ENCODE measurements around the gene CIBAR2.

Gene CIBAR2

GRCh38 chr16:85083051-85083639, 29.1 kb downstream of the CIBAR2 start:
- DNase-seq (ENCODE audit: low read depth), result no peak

DNA sequence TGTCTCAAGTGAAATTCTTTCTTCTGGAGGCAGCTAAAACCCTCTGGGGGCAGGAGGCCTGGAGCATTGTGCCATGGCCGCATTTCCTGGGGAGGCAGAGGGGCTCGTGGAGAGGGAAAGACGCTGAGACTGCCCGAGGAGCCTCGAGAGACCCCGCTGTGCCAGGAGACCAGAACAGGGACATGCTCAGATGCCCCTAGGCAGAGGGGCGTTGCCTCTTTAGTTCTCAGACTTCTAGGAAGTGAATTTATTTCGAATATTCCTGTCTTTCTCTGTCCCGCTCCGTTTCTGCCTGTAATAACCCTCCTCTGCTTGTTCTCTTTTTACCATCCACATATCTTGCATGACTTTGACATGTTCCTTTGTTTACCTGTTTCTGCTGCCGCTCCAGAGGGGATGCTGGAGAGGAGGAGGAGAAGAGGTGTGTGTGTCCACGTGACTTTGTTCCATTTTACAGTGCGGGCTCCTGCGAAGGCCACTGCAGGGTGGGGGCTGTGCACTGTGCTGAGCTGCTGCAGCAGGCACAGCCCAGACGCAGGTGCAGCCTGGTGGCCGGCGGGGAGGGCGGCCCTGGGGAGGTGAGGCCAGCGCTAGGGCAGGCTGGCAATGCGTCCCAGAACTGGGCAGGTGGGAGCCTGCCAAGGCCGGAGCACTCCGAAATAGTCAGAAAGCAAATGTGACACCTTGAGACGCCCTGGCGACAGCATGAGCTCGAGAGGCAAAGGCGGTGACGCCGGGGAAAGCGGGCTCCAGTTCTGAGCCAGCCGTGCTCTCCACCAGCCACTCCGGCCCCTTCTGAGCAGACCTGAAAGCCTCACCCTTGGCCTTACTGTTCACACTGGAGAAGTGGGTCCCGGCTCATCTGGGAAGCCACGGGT, 29.9 kb downstream of the CIBAR2 start:
- no peak for DNase-seq (ENCODE audit: low read depth)

- no peak for DNase-seq (ENCODE audit: low read depth)
These were observed 30.5 kb downstream of the CIBAR2 start for GRCh38 chr16:85081765-85082164.

DNA sequence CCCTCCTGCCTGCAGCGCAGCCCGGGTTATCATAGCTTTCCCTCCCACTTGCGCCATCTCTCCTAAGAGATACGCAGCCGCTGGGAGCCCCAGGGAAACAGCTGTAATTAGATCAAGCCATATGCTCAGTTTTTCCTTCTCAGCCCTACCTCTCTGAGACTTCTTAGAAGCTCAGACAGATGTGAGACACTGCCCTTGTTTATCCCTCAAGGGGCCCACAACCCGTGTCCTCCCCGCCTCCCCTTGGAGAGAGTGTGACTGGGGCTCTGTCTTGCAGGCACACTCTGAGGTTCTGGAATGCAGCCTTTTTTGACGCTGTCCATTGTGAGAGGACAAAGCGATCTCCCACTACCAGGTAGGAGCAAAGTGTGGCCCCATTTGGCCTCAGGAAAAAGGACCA, 31.2 kb downstream of the CIBAR2 start:
- DNase-seq (ENCODE audit: low read depth), result no peak

- no peak for DNase-seq (ENCODE audit: low read depth)
These were observed 32.3 kb downstream of the CIBAR2 start for GRCh38 chr16:85079785-85080570.

GRCh38 chr16:85078952-85079351, 33.3 kb downstream of the CIBAR2 start:
- no peak for DNase-seq (ENCODE audit: low read depth)

GRCh38 chr16:85078226-85078625, 34.0 kb downstream of the CIBAR2 start:
- no peak for DNase-seq (ENCODE audit: low read depth)

DNA sequence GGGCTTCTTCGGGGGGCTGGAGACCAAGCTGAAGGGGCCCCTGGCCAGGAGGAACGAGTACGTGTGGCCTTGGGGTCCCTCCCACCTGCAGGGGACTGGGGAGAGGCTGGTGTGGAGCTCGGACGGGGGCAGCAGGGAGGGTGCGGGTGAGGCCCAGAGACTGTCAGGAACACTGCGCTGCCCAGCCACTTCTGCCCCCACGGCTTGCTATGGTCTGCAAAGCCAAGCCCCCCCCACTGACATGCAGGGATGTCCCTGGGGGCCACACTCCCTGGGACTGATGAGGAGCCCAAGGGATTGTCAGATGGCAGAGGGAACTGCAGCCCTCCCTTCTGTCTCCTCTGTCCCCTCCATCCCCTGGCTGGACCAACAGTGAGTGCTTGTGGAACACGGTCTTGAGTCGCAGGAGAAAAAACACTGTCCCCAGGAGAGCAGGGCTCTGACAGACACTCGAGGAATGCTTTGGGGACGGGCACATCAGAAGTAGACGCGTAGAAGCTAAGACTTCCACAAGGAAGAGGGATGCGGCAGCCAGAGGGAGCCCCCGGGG, 34.6 kb downstream of the CIBAR2 start:
- DNase-seq (ENCODE audit: low read depth), result no peak

DNA sequence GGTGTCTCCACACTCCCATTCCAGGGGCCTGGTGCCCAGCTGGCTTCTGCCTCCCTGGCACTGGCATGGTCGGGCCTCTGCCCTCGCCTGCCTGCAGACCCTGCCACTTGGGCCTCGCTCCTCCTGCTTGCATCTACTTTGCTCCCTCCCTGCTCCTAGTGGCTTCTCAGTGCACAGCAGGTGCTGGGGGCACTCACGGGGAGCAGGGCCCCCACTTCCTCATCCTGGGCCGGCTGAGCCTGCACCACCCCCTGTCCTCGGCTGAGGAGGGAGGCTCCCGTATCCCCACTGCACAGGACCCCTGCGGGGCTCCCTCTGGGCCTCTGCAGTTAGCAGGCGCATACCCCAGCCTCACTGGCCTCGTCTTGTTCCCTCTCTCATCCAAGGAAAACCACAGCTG, 35.2 kb downstream of the CIBAR2 start:
- DNase-seq (ENCODE audit: low read depth), result no peak

DNA sequence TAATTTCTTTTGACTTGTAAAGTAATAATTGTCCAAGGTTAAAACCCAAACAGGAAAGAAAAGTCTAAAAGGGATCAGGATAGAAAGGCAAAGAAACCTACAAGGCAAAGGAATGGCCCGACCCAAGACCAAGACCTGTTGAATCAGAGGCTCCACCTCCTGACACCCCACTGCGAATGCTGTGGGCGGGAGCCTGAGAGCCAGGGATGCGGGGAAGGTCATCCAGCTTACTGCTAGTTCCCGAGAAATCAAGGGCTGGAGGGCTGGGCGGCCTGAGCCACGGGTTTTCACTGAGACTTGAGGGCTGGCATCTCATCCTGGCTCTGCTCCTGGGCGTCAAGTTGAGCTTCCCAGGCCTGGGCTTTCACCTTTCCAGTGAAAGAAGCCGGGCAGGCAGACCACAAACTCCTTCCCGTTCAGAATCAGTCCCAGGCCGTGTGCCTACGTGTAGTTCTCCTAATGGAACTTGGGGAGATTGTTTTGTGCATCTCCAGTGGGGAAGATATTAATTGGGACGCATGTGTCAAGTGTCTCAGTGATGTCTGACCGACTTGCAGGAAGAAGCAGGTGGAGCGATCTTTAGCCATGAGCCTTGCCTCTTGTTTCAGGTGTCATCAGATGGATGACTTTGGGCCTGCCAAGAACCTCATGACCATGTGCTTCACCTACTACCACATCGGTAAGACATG, 36.9 kb downstream of the CIBAR2 start:
- DNase-seq (ENCODE audit: low read depth), result no peak

- no peak for DNase-seq (ENCODE audit: low read depth)
These were observed 37.9 kb downstream of the CIBAR2 start for GRCh38 chr16:85074225-85074914.

DNA sequence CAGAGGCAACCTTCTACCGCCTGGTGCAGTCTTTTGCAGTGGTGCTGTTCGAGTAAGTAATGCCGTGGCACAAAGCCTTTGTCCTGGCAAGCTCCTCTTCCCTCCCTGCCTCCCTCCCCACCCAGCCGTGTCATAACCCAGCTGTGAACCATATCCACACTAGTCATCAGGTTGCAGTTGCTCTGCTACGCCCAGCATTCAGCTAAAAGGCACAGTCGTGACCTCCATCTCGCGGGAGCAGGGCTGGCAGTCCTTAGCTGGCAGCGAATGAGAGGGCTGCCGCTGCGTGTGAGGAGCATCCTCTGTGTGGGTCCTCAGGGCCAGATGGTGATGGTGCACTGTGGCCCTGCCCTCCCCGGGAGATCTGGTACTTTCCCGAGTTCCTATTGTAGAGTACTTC, 39.3 kb downstream of the CIBAR2 start:
- DNase-seq (ENCODE audit: low read depth), result no peak

DNA sequence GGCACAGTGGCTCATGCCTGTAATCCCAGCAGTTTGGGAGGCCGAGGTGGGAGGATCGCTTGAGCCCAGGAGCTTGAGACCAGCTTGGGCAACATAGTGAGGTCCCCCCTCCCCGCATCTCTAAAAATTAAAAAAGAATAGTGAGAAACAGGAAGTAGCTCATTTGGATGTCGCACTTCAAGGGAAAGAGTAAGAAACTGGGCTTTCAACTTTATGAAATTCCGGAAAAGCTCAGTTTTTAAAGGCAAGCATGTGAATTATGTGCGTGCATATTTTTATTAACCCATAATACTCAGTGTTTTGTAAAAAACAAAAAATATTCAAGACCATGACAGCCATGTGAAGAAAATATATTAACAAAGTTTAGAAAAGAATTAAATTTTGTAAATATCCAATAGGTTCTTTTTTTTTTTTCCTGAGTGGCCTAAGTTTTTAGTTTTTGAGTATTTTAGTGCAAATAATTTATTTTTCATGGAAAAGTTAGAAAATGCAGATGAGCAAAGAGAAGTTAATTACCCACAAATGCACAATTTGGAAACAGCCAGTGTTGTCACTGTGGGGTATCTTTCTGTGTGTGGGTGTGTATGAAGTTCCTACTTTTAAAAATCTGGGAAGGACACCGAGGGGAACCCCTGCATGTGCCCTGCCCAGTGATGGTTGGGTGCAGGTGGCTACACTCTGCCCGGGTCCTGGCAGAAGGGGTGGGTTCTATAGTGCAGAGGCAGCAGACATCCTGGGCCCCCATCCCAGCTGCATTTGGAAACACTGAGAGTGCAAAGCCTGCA, 40.0 kb downstream of the CIBAR2 start:
- no peak for DNase-seq (ENCODE audit: low read depth)

- DNase-seq (ENCODE audit: low read depth), result no peak
These were observed 43.1 kb downstream of the CIBAR2 start for GRCh38 chr16:85069171-85069570.

- no peak for DNase-seq (ENCODE audit: low read depth)
These were observed 43.5 kb downstream of the CIBAR2 start for GRCh38 chr16:85068746-85069145.

- no peak for DNase-seq (ENCODE audit: low read depth)
These were observed 44.8 kb downstream of the CIBAR2 start for GRCh38 chr16:85067426-85067825.

DNA sequence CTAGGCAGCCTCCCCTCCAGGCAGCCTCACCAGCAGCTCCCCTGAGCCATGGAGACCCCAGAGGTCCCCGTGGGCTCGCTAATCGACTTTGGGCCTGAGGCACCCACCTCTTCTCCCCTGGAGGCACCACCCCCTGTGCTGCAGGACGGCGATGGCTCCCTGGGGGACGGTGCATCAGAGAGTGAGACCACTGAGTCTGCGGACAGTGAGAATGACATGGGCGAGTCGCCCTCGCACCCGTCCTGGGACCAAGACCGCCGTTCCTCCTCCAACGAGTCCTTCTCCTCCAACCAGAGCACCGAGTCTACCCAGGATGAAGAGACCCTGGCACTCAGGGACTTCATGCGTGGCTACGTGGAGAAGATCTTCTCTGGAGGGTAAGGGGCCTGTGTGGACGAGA, 45.2 kb downstream of the CIBAR2 start:
- DNase-seq (ENCODE audit: low read depth), result no peak

DNA sequence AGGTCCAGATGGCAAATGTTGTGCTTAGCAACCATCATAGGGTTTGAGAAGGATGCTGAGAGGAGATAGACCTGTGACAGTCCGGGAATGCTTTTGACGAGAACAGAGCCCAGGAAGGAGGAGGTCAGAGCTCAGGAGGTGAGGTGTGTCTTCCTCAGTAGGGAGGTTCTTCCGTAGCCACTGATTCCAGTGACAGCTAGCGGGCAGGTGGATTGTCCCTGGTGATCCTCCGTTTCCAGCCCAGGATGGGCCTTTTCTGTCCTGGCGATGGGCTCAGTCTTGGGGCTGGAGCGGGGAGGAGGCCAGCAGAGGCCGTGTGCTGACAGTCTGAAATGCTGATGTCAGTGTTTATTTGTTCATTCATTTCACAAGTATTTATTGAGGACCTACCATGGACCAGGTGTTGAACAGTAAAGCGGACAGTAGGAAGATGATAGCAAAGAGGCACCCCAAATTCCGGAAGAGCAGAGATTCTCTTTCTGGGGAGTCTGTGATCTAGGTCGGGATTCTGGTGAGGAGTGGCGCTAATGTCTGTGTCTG, 45.9 kb downstream of the CIBAR2 start:
- DNase-seq (ENCODE audit: low read depth), result no peak

DNA sequence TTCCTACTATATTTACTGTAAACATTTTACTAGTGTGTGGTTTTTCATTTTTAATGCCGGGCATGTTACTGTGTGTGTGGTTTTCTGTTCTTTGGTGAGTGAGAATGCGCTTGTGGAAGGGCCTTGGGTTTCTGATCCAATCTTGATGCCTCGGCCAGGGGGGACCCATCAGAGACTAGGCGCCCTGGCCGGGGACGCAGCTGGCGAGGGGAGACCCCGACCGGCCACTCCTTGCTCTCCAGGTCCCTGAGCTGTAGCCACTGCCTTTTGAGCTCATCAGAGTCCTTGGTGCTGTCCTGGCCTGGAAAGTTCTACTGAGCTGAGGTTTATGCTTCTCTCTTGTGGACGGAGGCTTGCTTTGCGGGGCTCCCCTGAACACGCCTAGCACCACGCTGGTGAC, 47.2 kb downstream of the CIBAR2 start:
- no peak for DNase-seq (ENCODE audit: low read depth)

- no peak for DNase-seq (ENCODE audit: low read depth)
These were observed 48.1 kb downstream of the CIBAR2 start for GRCh38 chr16:85064186-85064585.

Data from stimulated activated CD8-positive, alpha-beta memory T cell treated with anti-CD3 and anti-CD28 coated beads, Interleukin-4, amount 100 ng/mL, for 24 hours (primary cell).